Forelimb muscle (tissue), 1 donor: Measurements from ENCODE around the gene CILP2. TPM values are rescaled to one million over a fixed set of nuclear protein-coding genes. Genes with fewer than 3 reads are reported as not detected.
A peak's percentile ranks its signal among the peaks of the same experiment; 100 is the strongest.

ENCODE experiments used
- DNase-seq: peaks from one replicate; pipeline ENCODE4 v3.0.0-alpha.2; 2013; ENCODE audit warnings: low read depth
- polyA plus RNA-seq: library from polyadenylated mRNA; unstranded; fragments of 120-200 nt; gene quantifications from one replicate; pipeline ENCODE4 v1.2.1, GENCODE V29; 2013; ENCODE audit not compliant: insufficient read length

CILP2 gene
- polyA plus RNA-seq, 1 donor = 2.2 TPM

- DNase-seq = no peak
These were observed 29.3 kb downstream of the CILP2 start for GRCh38 chr19:19567391-19567790.

GRCh38 chr19:19568802-19569756, 31.0 kb downstream of the CILP2 start:
- no peak for DNase-seq

GRCh38 chr19:19570571-19570970, 32.5 kb downstream of the CILP2 start:
- no peak for DNase-seq

GRCh38 chr19:19571071-19571786, 33.2 kb downstream of the CILP2 start:
- DNase-seq = no peak

- no peak for DNase-seq
These were observed 37.3 kb downstream of the CILP2 start for GRCh38 chr19:19575411-19575810.

- no peak for DNase-seq
These were observed 40.2 kb downstream of the CILP2 start for GRCh38 chr19:19578252-19578651.

- no peak for DNase-seq
These were observed 41.7 kb downstream of the CILP2 start for GRCh38 chr19:19579533-19580361.

- no peak for DNase-seq
These were observed 42.4 kb downstream of the CILP2 start for GRCh38 chr19:19580418-19580817.

GRCh38 chr19:19581391-19581790, 43.3 kb downstream of the CILP2 start:
- DNase-seq = no peak

GRCh38 chr19:19582471-19582870, 44.4 kb downstream of the CILP2 start:
- DNase-seq = no peak

GRCh38 chr19:19584356-19584755, 46.3 kb downstream of the CILP2 start:
- DNase-seq = no peak

- no peak for DNase-seq
These were observed 49.7 kb downstream of the CILP2 start for GRCh38 chr19:19587771-19588170.

GRCh38 chr19:19588546-19588945, 50.5 kb downstream of the CILP2 start:
- no peak for DNase-seq

GRCh38 chr19:19591133-19591825, 53.2 kb downstream of the CILP2 start:
- DNase-seq = peak; percentile 76

- DNase-seq = no peak
These were observed 54.6 kb downstream of the CILP2 start for GRCh38 chr19:19592690-19593089.

- no peak for DNase-seq
These were observed 56.3 kb downstream of the CILP2 start for GRCh38 chr19:19594381-19594780.

- no peak for DNase-seq
These were observed 57.2 kb downstream of the CILP2 start for GRCh38 chr19:19595171-19595701.
